ENCODE measurements around the gene MED14.

GRCh38 chrX:40773188-40773587, 37.8 kb upstream of the MED14 start:
- TF ChIP-seq CTCF (conservative IDR thresholded peaks at IDR 0.05) (no peak), ZFX (IDR thresholded peaks at IDR 0.05) (no peak)
